Gastroesophageal sphincter (tissue), 3 donors: ENCODE results near the gene GAGE12E.
"Not testable (repeated sequence)": the region's sequence is repeated elsewhere in the genome, so short reads cannot be mapped to it uniquely, and the experiment has no call there.

ENCODE experiments used
- EP300 ChIP-seq: sonication (generic); formaldehyde crosslinking; IDR thresholded peaks from one replicate; pipeline ENCODE4 v1.6.1; 2017; ENCODE audit warnings: antibody characterized with exemption, mild to moderate bottlenecking
- POLR2A ChIP-seq, 2 donors: fragments of 450-650 bp; IDR thresholded peaks; one replicate each; pipeline ENCODE4 v1.6.1; 2017; ENCODE audit warnings: antibody characterized with exemption in 2 of 2, mild to moderate bottlenecking in 2 of 2, moderate library complexity in 1 of 2
- POLR2AphosphoS5 ChIP-seq: sonication (generic); formaldehyde crosslinking; IDR thresholded peaks from one replicate; pipeline ENCODE4 v1.6.1; 2017; ENCODE audit warnings: antibody characterized with exemption
- TF ChIP-seq, protein P1 (sequence below), 4 experiments: fragments of 200-600 bp in 2 of 4; fragments of 450-650 bp in 2 of 4; sonication (generic) in 1 of 4; IDR thresholded peaks; one replicate each; pipeline ENCODE4 v1.5.1; 2017 to 2019; ENCODE audit warnings: antibody characterized with exemption in 4 of 4, mild to moderate bottlenecking in 2 of 4, moderate library complexity in 2 of 4

GRCh38 chrX:49590488-49590887 lies 39.4 kb downstream of the GAGE12E start:
- TF ChIP-seq, protein P1, sequence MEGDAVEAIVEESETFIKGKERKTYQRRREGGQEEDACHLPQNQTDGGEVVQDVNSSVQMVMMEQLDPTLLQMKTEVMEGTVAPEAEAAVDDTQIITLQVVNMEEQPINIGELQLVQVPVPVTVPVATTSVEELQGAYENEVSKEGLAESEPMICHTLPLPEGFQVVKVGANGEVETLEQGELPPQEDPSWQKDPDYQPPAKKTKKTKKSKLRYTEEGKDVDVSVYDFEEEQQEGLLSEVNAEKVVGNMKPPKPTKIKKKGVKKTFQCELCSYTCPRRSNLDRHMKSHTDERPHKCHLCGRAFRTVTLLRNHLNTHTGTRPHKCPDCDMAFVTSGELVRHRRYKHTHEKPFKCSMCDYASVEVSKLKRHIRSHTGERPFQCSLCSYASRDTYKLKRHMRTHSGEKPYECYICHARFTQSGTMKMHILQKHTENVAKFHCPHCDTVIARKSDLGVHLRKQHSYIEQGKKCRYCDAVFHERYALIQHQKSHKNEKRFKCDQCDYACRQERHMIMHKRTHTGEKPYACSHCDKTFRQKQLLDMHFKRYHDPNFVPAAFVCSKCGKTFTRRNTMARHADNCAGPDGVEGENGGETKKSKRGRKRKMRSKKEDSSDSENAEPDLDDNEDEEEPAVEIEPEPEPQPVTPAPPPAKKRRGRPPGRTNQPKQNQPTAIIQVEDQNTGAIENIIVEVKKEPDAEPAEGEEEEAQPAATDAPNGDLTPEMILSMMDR (IDR thresholded peaks at IDR 0.05), result not testable (repeated sequence)
- TF ChIP-seq POLR2A (IDR thresholded peaks at IDR 0.05); POLR2AphosphoS5; EP300: not testable (repeated sequence)
